Limb (tissue), 2 donors: Measurements from ENCODE around the gene ERI2.
A peak's percentile ranks its signal among the peaks of the same experiment; 100 is the strongest.

Source experiments
- DNase-seq, 2 donors: peaks; one replicate each; pipeline ENCODE4 v3.0.0-alpha.2; 2016; ENCODE audit errors: extremely low spot score in 2 of 2

Gene ERI2

DNA sequence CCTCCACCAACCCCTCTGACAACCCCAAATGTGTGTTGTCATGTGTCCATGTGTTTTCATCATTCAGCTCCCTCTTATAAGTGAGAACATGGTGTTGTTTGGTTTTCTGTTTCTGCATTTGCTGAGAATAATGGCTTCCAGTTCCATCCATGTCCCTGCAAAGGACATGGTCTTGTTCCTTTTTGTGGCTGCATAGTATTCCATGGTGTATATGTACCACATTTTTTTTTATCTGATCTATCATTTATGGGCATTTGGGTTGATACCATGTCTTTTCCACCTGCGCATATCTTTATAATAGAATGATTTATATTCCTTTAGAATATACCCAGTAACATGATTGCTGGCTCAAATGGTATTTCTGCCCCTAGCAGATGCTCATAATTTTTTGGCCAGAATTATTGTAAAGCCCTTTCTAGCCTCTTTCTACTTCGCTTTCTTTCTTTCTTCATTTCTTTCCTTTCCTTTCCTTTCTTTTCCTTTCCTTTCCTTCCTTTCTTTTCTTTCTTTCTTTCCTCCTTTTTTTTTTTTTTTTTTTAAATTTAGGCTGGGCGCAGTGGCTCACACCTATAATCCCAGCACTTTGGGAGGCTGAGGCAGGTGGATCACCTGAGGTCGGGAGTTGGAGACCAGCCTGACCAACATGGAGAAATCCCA is 12.8 kb upstream of the ERI2 start:
- DNase-seq = no peak

- no peak for DNase-seq
These were observed 8.5 kb upstream of the ERI2 start for GRCh38 chr16:20814784-20815183.

GRCh38 chr16:20812510-20812909 is 6.2 kb upstream of the ERI2 start:
- DNase-seq = no peak

- no peak for DNase-seq
These were observed 5.7 kb upstream of the ERI2 start for GRCh38 chr16:20811889-20812439.

- DNase-seq = no peak
These were observed 1.6 kb upstream of the ERI2 start for GRCh38 chr16:20807862-20808261.

DNA sequence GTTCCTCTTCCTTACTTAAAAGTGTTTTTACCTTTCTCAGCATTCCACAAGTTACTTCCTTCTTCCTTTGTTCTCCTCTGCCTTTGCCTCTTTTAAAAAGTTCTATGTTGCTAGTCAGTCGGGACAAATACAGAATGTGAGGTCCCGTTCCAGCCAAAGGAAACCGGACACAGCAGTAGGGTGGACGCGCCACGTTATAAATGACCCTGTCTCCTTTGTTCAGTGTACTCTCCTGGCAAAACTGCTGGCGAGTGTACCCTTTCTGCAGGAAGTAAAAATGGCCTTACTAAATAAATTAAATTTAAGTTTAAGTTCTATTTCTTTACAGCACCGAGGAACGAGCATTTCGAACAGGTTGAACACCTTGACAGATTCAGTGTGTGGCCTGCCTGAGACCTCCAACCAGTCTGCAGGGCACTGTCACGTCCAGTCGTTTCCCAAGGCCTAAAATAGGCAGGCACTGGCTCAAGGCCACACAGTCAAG is 546 bp downstream of the ERI2 start:
- peak in 1 of 2 donors; percentile 2 for DNase-seq

- no peak for DNase-seq
These were observed 2.6 kb downstream of the ERI2 start for GRCh38 chr16:20803561-20804214.

DNA sequence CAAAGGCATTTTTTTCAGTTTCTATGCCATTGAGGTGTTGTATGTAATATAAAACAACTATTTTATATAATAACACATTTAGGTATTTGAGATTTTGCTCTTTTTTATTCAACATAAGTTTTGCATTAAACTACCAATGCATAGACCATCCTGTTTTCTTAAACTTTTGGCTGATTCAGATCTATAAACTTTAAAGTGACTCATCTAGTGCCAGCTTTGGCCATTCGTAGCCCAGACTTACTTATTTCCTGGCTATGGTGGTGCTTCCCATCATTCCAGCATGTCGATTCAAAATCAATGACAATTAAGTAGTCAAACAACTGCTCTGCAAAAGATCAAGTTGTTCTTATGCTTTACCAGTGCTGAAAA is 3.1 kb downstream of the ERI2 start:
- DNase-seq = no peak

GRCh38 chr16:20801278-20801677 is 5.0 kb downstream of the ERI2 start:
- DNase-seq = no peak

DNA sequence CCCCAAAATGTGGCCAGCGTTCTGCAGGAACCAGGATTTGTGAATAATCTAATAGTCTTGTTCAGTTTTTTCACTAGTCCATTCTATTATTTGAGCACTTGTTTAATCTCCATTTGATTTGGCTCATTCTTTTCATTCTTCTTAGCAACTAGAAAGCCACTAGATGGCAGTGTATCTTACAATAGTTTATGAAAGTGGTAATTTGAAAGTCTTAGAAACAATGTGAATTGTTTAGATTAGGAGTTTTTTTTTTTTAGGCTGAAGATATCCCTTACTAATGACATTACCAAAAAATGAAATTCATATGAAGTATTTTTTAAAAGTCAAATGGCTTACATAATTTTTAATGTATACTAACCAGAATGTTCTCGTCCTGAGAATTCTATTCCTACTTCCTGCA is 6.7 kb downstream of the ERI2 start:
- peak in 1 of 2 donors; percentile 58 for DNase-seq

- no peak for DNase-seq
These were observed 7.9 kb downstream of the ERI2 start for GRCh38 chr16:20798364-20798763.

DNA sequence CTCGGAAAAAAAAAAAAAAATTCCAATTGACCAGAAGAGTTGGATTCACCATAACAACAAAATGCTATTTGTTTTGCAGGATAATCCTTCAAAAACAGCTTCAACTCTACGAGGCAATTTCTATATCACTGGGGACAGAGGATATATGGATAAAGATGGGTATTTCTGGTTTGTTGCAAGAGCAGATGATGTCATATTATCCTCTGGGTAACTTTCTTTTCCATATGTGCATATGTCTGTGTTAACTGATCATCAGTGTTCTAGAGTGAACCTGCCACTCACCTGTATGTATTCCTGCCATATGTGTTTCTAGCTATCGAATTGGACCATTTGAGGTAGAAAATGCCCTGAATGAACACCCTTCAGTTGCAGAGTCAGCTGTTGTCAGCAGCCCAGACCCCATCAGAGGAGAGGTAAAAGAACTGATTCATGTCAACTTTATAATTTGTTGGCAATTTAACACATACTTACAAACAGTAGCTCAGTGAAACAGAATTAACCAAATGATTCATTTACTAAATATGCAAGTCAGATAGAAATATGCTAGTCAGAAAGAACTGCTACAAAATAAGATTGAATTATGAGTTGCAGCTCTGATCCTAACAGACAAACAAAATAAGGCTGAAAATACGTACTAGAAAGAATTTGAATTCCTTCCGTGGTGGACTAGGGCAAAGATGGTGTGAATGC is 14.2 kb downstream of the ERI2 start:
- no peak for DNase-seq

DNA sequence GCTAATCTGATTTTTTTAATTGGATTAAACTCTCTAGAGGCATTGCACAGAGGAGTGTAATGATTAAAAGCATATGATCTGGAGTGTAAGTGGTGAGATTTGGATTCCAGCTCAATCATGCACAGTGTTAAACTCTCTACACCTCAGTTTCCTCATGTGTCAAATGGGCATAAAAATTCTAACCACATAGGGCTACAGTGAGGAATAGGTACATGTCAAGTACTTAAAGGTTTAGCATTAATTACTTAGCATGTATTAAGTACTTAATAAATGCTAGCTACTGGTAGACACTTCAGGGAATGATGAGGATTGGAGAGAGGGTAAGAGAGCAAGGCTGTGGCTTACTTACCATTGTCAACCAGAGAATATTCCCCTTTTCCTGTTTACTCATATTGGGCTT is 17.1 kb downstream of the ERI2 start:
- DNase-seq = no peak

DNA sequence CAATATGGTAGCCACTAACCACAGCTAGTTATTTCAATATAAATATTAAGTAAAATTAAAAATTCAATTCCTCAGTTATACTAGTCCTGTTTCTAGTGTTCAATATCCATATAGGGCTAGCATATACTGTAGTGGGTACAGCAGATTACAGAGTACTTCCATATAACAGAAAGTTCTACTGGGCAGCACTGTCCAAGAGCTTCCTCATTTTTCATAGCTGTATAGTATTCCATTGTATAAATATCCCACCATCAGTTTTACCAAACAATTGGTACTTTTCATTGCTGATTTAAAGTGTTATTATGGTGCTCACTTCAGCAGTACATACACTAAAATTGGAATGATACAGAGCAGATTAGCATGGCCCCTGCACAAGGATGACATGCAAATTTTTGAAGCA is 22.1 kb downstream of the ERI2 start:
- DNase-seq = no peak

- no peak for DNase-seq
These were observed 23.8 kb downstream of the ERI2 start for GRCh38 chr16:20782470-20782869.

GRCh38 chr16:20781697-20782096 is 24.6 kb downstream of the ERI2 start:
- no peak for DNase-seq

DNA sequence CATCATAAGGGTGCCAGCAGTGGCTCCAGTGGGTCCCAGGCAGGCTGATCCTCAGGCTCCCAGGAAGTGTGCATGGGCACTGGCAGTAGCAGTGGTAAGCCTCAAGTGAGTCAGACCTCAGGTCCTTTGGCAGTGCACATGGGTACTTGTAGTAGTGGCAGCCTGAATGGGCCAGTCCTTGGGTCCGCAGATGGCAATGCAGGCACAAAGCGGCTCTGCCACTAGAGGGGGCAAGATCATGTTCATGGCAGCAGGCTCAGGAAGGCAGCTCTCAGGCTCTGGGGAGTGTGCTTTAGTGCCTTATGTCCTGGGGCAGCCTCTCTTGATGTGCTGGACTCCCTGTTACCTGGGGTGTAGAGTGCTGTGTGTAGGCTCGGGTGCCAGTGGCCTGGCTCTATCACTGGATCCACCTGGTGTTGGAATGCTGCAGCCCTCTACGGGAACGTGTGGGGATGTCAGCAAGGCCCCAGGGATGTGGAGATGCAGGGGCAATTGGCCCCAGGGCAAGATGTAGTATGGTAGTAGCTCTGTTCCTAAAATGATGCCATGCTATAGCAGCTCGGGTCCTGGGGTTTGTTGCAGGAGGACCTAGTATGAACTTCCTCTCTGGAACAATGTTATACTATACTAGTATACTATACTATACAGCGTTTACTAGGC is 31.4 kb downstream of the ERI2 start:
- DNase-seq = peak in 1 of 2 donors; percentile 27

GRCh38 chr16:20773679-20774078 is 32.6 kb downstream of the ERI2 start:
- DNase-seq = no peak

DNA sequence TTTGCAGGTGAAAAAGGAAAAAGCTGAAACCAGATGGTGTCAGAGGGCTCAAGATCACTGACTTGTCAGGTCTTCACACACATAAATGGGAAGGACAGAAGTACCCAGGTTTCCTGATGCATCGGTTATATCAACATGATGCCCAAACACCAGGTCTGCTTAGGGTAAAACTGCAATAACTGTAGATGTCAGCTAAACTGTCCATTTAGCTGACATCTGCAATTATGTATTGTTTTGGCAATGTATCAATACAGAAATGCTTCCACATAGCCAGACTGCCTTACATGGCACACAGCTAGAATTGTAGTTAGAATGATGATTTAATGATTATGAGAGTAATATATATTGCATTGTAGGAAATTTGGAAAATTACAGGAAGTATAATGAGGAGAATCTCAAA is 37.5 kb downstream of the ERI2 start:
- no peak for DNase-seq

DNA sequence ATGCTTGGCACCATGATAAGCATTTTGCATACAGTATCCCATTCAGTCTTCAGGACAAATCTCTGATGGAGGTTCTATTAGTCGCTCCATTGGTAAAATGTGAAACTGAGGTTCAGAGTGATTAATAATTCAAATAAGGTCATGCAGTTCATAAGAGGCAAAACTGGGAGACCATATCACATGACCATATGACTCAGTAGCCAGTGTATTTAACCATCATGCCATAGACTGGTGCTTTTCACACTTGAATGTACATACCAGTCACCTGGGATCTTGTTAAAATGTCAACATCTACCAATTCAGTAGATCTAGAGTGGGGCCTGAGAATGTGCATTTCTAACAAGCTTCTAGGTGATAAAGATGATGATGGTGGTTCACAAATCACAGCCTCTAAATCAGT is 38.2 kb downstream of the ERI2 start:
- DNase-seq = no peak

DNA sequence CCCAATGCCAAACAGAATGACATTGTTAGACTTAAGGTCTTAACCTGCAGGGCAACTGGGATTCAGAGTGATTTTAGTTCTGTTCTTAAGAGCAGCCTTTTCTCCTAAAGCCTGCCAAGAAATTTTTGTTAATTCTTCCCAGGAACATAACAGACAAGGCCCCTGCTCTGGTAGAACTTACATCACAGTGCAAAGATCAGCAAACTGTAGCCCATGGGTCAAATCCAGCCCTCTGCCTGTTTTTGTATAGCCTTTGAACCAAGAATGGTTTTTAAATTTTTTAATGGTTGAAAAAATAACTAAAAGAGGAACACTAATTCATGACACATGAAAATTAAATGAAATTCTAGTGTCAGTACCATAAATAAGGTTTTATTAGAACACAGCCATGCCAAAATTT is 38.7 kb downstream of the ERI2 start:
- DNase-seq = no peak

DNA sequence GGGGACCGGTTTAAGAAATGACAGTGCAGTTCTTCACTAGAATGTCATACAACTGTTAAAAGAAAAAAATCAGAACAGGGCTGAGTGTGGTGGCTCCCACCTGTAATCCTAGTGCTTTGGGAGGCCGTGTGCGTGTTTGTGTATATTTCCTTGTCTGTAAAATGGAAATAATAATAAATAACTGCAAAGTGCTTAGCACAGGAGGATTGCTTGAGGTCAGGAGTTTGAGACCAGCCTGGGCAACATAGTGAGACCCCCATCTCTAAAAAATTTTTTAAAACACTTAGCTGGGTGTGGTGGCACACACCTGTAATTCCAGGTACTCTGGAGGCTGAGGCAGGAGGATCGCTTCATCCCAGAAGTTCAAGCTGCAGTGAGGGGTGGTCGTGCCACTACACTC is 40.0 kb downstream of the ERI2 start:
- DNase-seq = no peak
